CD4-positive, alpha-beta T cell treated with Interleukin-2 at 100 ng/mL for 4 hours (primary cell): ENCODE results near the gene BUB1.
"Not testable (repeated sequence)": the region's sequence is repeated elsewhere in the genome, so short reads cannot be mapped to it uniquely, and the experiment has no call there.

Experiments
- DNase-seq: peaks from one replicate; pipeline ENCODE4 v3.0.0-alpha.2; 2020; ENCODE audit warnings: low spot score

The BUB1 gene

GRCh38 chr2:110655701-110656100 is 22.2 kb downstream of the BUB1 start:
- no peak for DNase-seq

- no peak for DNase-seq
These were observed 24.0 kb downstream of the BUB1 start for GRCh38 chr2:110653861-110654260.

GRCh38 chr2:110650346-110650745 is 27.5 kb downstream of the BUB1 start:
- no peak for DNase-seq

GRCh38 chr2:110647777-110648176 is 30.1 kb downstream of the BUB1 start:
- DNase-seq, result no peak

GRCh38 chr2:110645616-110646015 is 32.2 kb downstream of the BUB1 start:
- DNase-seq, result no peak

GRCh38 chr2:110644357-110644756 is 33.5 kb downstream of the BUB1 start:
- DNase-seq, result no peak

- no peak for DNase-seq
These were observed 35.5 kb downstream of the BUB1 start for GRCh38 chr2:110642360-110642759.

GRCh38 chr2:110639972-110640371 is 37.9 kb downstream of the BUB1 start:
- DNase-seq, result no peak

GRCh38 chr2:110638952-110639695 is 38.7 kb downstream of the BUB1 start:
- DNase-seq, result no peak

- DNase-seq, result no peak
These were observed 39.9 kb downstream of the BUB1 start for GRCh38 chr2:110638004-110638403.

GRCh38 chr2:110637093-110637492 is 40.8 kb downstream of the BUB1 start:
- no peak for DNase-seq

- DNase-seq, result not testable (repeated sequence)
These were observed 41.8 kb downstream of the BUB1 start for GRCh38 chr2:110635949-110636628.

GRCh38 chr2:110627348-110627747 is 50.5 kb downstream of the BUB1 start:
- not testable (repeated sequence) for DNase-seq

GRCh38 chr2:110619326-110619939 is 58.4 kb downstream of the BUB1 start:
- DNase-seq, result not testable (repeated sequence)

- not testable (repeated sequence) for DNase-seq
These were observed 63.9 kb downstream of the BUB1 start for GRCh38 chr2:110613927-110614326.

- peak; percentile 12 for DNase-seq
These were observed 67.1 kb downstream of the BUB1 start for GRCh38 chr2:110610613-110611250.

- not testable (repeated sequence) for DNase-seq
These were observed 67.8 kb downstream of the BUB1 start for GRCh38 chr2:110609843-110610612.

GRCh38 chr2:110608788-110609502 is 68.9 kb downstream of the BUB1 start:
- DNase-seq, result not testable (repeated sequence)

GRCh38 chr2:110605057-110605456 is 72.8 kb downstream of the BUB1 start:
- DNase-seq, result not testable (repeated sequence)

- DNase-seq, result not testable (repeated sequence)
These were observed 73.8 kb downstream of the BUB1 start for GRCh38 chr2:110603917-110604591.
